Epithelial cell of prostate (primary cell): Measurements from ENCODE around the gene C5AR1.
"Not testable (repeated sequence)": the region's sequence is repeated elsewhere in the genome, so short reads cannot be mapped to it uniquely, and the experiment has no call there.

Experiments used
- DNase-seq: peaks from one replicate; pipeline ENCODE4 v3.0.0-alpha.2; 2011; ENCODE audit warnings: low read depth, low spot score
- H3K27ac ChIP-seq: fragments of 450-650 bp; 2 replicates; pipeline ENCODE4 v1.5.1; 2017; ENCODE audit warnings: mild to moderate bottlenecking

Gene C5AR1

DNA sequence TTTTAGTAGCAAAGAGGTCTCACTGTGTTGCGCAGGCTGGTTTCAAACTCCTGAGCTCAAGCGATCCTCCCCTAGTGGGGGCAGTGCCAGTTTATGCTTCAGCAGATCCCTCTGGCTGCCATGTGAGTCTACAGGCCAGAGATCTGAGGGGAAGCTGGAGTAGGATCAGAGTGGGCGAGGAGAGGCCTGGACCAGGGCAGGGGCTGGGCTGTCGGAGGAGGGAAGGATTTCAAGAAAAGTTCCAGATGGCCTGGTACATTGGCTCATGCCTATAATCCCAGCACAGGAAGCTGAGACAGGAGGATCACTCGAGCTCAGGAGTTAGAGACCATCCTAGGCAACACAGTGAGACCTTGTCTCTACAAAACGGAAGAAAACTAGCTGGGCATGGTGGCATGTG lies 49.3 kb downstream of the C5AR1 start:
- H3K27ac ChIP-seq, result no peak overlapping the region
- DNase-seq, result no peak

DNA sequence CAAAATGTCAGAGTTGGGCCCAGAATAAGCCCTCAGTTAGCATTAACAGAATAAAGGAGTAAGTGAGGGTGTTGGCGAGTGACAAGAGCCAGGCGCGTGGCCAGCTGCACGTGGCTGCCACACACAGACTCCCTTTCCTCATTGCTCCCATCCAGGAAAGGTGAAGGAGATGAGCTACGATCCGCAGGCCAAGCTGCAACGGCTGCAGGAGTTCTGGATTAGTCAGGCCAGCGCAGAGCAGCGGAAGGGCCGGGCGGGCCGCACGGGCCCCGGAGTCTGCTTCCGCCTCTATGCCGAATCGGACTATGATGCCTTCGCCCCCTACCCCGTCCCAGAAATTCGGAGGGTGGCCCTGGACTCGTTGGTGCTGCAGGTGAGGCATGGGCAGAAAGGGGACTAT lies 52.7 kb downstream of the C5AR1 start:
- DNase-seq, result no peak
- H3K27ac ChIP-seq, result no peak overlapping the region

GRCh38 chr19:47363758-47364531 lies 54.3 kb downstream of the C5AR1 start:
- peak overlapping the region; percentile 77 for H3K27ac ChIP-seq
- DNase-seq, result no peak

DNA sequence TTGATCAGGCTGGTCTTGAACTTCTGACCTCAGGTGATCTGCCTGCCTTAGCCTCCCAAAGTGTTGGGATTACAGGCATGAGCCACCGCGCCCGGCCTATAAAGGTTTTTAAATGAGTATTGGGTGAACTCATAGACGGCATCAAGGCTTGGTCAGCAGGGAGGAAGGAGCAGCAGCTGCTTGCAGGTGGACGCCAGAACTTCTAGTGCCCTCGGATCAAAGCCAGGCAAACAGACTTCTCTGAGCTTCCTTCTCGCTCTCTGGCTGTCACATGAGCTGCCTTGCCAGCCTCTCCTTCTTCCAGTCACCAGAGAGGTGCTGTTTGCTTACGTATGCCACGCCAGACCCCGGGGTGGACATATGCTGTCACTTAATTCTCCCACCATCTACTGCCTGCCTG lies 55.8 kb downstream of the C5AR1 start:
- H3K27ac ChIP-seq, DNase-seq: not testable (repeated sequence)

DNA sequence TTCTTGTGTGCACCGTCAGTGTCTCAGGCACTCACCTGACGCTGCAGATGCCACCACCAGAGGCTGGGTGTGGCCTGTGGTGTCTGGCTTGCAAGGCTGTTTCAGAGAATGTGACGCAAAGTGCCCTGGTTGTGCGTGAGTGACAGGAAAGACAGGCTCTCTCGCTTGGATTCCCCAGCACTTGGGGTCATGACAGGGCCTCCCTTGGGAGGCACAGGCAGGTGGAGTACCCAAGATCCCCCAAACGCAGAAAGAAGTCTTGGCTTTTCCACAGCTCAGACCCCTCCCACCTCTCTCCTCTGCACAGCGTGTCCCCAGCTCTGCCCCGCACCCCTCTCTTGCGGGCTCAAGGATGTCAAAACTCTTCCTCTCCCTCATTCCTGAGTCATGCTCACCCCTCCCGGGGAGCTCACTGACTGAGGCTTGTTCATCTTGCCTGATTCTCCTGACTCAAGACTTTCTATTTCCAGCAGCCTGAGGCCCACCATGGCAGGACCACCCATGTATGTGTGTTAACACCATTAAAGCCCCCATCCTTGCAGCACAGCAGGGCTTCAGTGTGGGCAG lies 60.5 kb downstream of the C5AR1 start:
- H3K27ac ChIP-seq, result no peak overlapping the region
- no peak for DNase-seq

GRCh38 chr19:47371261-47371660 lies 61.6 kb downstream of the C5AR1 start:
- DNase-seq, result no peak
- H3K27ac ChIP-seq, result no peak overlapping the region
